Ascending aorta (tissue), 2 donors: Measurements from ENCODE around the gene PIEZO2. TPM values are rescaled to one million over a fixed set of nuclear protein-coding genes. Genes with fewer than 3 reads are reported as not detected.

Experiments
- DNase-seq, 2 donors: peaks; one replicate each; pipeline ENCODE4 v3.0.0-alpha.2; 2019; ENCODE audit warnings: low spot score in 2 of 2
- H3K27ac ChIP-seq, 2 donors: fragments of 200-600 bp; sonication (generic); one replicate each; pipeline ENCODE4 v1.5.1; 2016 to 2017; ENCODE audit warnings: mild to moderate bottlenecking in 1 of 2
- H3K27me3 ChIP-seq: fragments of 200-600 bp; sonication (generic); one replicate; pipeline ENCODE4 v1.5.1; 2017
- H3K36me3 ChIP-seq, 2 donors: fragments of 200-600 bp; sonication (generic); one replicate each; pipeline ENCODE4 v1.5.1; 2016
- H3K4me1 ChIP-seq, 2 donors: fragments of 200-600 bp; sonication (generic); one replicate each; pipeline ENCODE4 v1.5.1; 2016 to 2017; ENCODE audit warnings: mild to moderate bottlenecking in 1 of 2
- H3K4me3 ChIP-seq, 2 donors: fragments of 200-600 bp; sonication (generic); one replicate each; pipeline ENCODE4 v1.5.1; 2016 to 2017; ENCODE audit warnings: mild to moderate bottlenecking in 1 of 2
- H3K9me3 ChIP-seq, 2 donors: fragments of 200-600 bp; sonication (generic); one replicate each; pipeline ENCODE4 v1.5.1; 2016
- intact Hi-C: fragments of 100-400 bp; cut with DNase I; formaldehyde crosslinking; loops from one replicate; pipeline ENCODE4 v1.15.1; 2023
- total RNA-seq: library from RNA; depleted of rRNA; stranded (reverse); fragments of >200 nt; gene quantifications from one replicate; pipeline ENCODE4 v1.1.0, GENCODE V29; 2016
- TF ChIP-seq, protein P1 (sequence below), 3 experiments: fragments of 200-600 bp in 2 of 3; fragments of 450-650 bp in 1 of 3; sonication (generic) in 2 of 3; IDR thresholded peaks; one replicate each; pipeline ENCODE4 v1.5.1; 2016 to 2019; ENCODE audit warnings: antibody characterized with exemption in 3 of 3, mild to moderate bottlenecking in 1 of 3, moderate library complexity in 1 of 3

The PIEZO2 gene
- total RNA-seq, 1 donor from 2014 or later = 3.1 TPM

DNA sequence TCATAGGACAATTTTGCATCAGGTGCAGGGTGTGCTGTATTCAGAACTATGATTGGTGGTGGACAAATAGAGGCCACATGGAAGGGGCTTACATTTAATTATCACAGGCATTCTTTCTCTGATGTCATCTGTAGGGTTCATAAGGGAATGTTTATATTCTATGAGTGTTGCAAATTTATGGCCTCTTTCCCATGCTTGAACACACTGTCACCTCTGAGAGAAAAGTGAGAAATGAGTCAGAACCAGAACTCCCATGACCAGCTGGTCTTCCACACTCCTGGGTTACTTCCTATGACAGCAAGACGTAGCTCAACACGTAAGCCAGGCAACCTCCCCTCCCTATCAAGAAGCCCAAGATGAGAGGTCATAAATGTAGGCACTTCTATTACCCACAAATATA lies 310.8 kb downstream of the PIEZO2 start:
- no peaks in the 10 kb centered on the region for H3K9me3 ChIP-seq
- no peak overlapping the region for H3K4me3 ChIP-seq
- TF ChIP-seq, protein P1, sequence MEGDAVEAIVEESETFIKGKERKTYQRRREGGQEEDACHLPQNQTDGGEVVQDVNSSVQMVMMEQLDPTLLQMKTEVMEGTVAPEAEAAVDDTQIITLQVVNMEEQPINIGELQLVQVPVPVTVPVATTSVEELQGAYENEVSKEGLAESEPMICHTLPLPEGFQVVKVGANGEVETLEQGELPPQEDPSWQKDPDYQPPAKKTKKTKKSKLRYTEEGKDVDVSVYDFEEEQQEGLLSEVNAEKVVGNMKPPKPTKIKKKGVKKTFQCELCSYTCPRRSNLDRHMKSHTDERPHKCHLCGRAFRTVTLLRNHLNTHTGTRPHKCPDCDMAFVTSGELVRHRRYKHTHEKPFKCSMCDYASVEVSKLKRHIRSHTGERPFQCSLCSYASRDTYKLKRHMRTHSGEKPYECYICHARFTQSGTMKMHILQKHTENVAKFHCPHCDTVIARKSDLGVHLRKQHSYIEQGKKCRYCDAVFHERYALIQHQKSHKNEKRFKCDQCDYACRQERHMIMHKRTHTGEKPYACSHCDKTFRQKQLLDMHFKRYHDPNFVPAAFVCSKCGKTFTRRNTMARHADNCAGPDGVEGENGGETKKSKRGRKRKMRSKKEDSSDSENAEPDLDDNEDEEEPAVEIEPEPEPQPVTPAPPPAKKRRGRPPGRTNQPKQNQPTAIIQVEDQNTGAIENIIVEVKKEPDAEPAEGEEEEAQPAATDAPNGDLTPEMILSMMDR (IDR thresholded peaks at IDR 0.05) = no peak
- no peaks in the 10 kb centered on the region for H3K36me3 ChIP-seq
- H3K27me3 ChIP-seq = no peaks in the 10 kb centered on the region
- intact Hi-C loops = no loop called here
- no peaks in the 10 kb centered on the region for H3K4me1 ChIP-seq
- H3K27ac ChIP-seq = no peak overlapping the region
- no peak for DNase-seq

DNA sequence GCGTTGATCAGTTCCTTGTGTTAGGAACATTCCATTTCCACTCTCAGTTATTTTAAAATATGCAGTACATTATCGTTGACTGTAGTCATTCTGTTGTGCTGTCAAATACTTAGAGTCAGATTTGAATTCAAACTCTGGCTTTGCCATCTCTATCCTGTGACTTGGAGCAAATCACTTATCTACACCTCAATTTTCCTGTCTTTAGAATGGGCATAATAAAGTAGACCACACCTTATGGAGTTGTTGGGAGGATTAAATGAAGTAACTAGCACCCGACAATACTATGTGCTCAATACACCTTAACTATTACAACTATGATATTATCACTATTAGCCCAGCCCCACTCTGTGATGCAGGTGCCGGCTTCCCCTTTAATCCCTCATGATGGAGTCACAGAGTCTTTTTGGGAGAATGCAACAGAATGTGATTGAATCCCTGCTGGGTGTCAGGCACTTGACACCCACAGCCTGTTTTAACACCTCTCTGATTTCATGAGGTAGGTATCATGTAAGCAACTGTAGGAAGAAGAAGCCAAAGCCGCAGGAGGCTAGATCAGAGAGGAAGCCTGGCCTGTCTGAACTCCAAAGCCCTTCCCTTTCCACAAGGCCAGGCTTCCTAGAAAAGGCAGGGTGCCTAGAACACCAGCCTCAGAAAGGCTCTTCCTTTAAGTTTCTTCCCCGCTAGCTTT lies 315.1 kb downstream of the PIEZO2 start:
- Histone ChIP-seq H3K36me3 (no peaks in the 10 kb centered on the region), H3K27ac (no peak overlapping the region), H3K4me1 (no peaks in the 10 kb centered on the region), H3K9me3 (no peaks in the 10 kb centered on the region), H3K27me3 (no peaks in the 10 kb centered on the region), H3K4me3 (no peak overlapping the region)
- TF ChIP-seq, protein P1 (IDR thresholded peaks at IDR 0.05) = no peak
- no peak for DNase-seq
- intact Hi-C loops = no loop called here

GRCh38 chr18:10833656-10834055 lies 315.7 kb downstream of the PIEZO2 start:
- Histone ChIP-seq H3K4me1 (no peaks in the 10 kb centered on the region), H3K9me3 (no peaks in the 10 kb centered on the region), H3K27ac (no peak overlapping the region), H3K36me3 (no peaks in the 10 kb centered on the region), H3K27me3 (no peaks in the 10 kb centered on the region), H3K4me3 (no peak overlapping the region)
- no peak for DNase-seq
- TF ChIP-seq, protein P1 (IDR thresholded peaks at IDR 0.05) = no peak
- intact Hi-C loops = no loop called here

DNA sequence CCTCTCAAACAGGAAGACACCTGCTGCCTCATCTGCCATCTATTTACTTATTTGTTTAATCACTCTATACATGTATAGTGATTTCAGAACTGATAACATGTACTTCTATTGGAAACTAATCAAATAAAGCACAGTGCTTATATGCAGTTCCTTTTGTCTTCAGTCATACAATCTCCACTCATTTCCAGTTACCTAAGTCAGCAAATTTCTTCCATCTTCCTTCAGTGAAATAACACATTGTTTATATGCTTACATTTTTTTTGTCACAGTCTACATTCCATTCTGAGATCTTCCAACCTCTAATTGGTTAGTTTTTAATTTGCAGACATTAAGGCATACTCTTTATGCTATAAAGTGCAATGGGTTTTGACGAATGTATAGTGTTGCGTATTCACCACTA lies 323.0 kb downstream of the PIEZO2 start:
- H3K27me3 ChIP-seq = no peaks in the 10 kb centered on the region
- intact Hi-C loops = no loop called here
- no peaks in the 10 kb centered on the region for H3K9me3 ChIP-seq
- H3K4me1 ChIP-seq = no peaks in the 10 kb centered on the region
- H3K4me3 ChIP-seq = no peak overlapping the region
- H3K27ac ChIP-seq = no peak overlapping the region
- no peak for DNase-seq
- H3K36me3 ChIP-seq = no peaks in the 10 kb centered on the region
- TF ChIP-seq, protein P1 (IDR thresholded peaks at IDR 0.05) = no peak

DNA sequence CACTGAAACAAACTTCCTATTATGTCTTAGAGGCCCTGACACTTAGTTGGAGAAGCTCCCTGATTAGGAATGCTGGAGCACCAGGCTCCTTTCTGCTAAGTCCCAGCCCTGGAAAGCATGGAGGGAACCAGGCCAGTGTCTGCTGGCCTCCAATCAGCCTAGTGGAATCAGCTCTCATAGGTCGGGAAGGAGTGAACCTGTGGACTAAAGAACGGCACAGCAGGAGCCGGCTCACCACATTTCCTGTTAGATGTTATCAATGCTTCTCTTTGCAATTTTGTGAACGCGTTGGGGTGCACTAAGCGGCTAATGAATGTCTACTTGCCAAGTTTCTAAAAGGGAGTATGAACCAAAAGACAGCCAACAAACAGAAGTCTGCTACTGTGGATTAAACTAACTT lies 326.9 kb downstream of the PIEZO2 start:
- Histone ChIP-seq H3K4me3 (no peak overlapping the region), H3K27ac (no peak overlapping the region), H3K9me3 (no peaks in the 10 kb centered on the region), H3K27me3 (no peaks in the 10 kb centered on the region), H3K4me1 (no peaks in the 10 kb centered on the region), H3K36me3 (no peaks in the 10 kb centered on the region)
- DNase-seq = no peak
- TF ChIP-seq, protein P1 (IDR thresholded peaks at IDR 0.05) = no peak
- intact Hi-C loops = no loop called here

DNA sequence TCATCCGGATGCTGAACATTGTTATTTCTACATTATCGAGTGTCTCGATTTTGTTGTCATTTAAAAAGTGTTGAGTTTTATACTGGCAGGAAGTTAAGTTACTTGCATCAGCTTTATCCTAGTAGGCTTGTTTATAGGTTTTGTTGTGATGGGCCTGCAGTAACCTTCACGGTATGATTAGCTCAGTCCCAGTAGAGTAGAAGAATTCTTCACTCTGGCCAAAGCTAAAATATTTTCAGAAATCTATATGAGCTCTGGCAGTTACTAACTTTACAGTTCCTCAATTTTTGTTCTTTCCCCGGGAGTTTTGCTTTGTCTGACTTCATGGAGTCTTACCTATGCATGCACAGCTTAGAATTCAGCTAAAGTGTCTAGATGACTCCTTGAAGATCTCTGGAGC lies 328.7 kb downstream of the PIEZO2 start:
- Histone ChIP-seq H3K36me3 (no peaks in the 10 kb centered on the region), H3K4me3 (no peak overlapping the region), H3K9me3 (no peaks in the 10 kb centered on the region), H3K27ac (no peak overlapping the region), H3K27me3 (no peaks in the 10 kb centered on the region), H3K4me1 (no peaks in the 10 kb centered on the region)
- TF ChIP-seq, protein P1 (IDR thresholded peaks at IDR 0.05) = no peak
- no peak for DNase-seq
- intact Hi-C loops = no loop called here
